Sigmoid colon (tissue), 7 donors: ENCODE data around the gene PDE2A. TPM values are rescaled to one million over a fixed set of nuclear protein-coding genes. Genes with fewer than 3 reads are reported as not detected.

Experiments used
- DNase-seq: peaks from one replicate; pipeline ENCODE4 v3.0.0-alpha.2; 2019
- H3K27ac ChIP-seq, 4 donors: fragments of 200-600 bp; sonication (generic); one replicate each; pipeline ENCODE4 v1.5.1; 2016 to 2019; ENCODE audit warnings: mild to moderate bottlenecking in 1 of 4
- H3K27me3 ChIP-seq, 3 donors: fragments of 200-600 bp; sonication (generic); one replicate each; pipeline ENCODE4 v1.5.1; 2019; ENCODE audit warnings: mild to moderate bottlenecking in 1 of 3
- H3K36me3 ChIP-seq, 4 donors: fragments of 200-600 bp; sonication (generic); one replicate each; pipeline ENCODE4 v1.5.1; 2016 to 2019
- H3K4me1 ChIP-seq, 4 donors: fragments of 200-600 bp; sonication (generic); one replicate each; pipeline ENCODE4 v1.5.1; 2017 to 2019
- H3K4me3 ChIP-seq, 4 donors: fragments of 200-600 bp; sonication (generic); one replicate each; pipeline ENCODE4 v1.5.1; 2017 to 2019; ENCODE audit warnings: mild to moderate bottlenecking in 2 of 4, moderate library complexity in 1 of 4
- H3K9me3 ChIP-seq, 4 donors: fragments of 200-600 bp in 3 of 4; sonication (generic) in 3 of 4; one replicate each; pipeline versions ENCODE4 v1.5.1 to v1.6.1; 2013 to 2019
- EP300 ChIP-seq, 4 donors: sonication (generic); formaldehyde crosslinking; IDR thresholded peaks; one replicate each; pipeline ENCODE4 v1.6.1; 2017; ENCODE audit warnings: antibody characterized with exemption in 4 of 4
- POLR2A ChIP-seq, 2 donors: fragments of 450-650 bp; IDR thresholded peaks; one replicate each; pipeline ENCODE4 v1.6.1; 2016; ENCODE audit warnings: antibody characterized with exemption in 2 of 2, mild to moderate bottlenecking in 2 of 2, moderate library complexity in 2 of 2
- POLR2AphosphoS5 ChIP-seq, 4 donors: sonication (generic); formaldehyde crosslinking; IDR thresholded peaks; one replicate each; pipeline ENCODE4 v1.6.1; 2017; ENCODE audit warnings: antibody characterized with exemption in 4 of 4
- WGBS, 2 donors: extraction: QIAGEN DNeasy Blood & Tissue Kit; methylation state at CpG; one replicate each; pipeline ENCODE4 v1.1.7; 2013; 5-methylcytosine and 5-hydroxymethylcytosine counted together
- intact Hi-C: fragments of 100-400 bp; cut with DNase I; formaldehyde crosslinking; loops from one replicate; pipeline ENCODE4 v1.15.1; 2023
- polyA plus RNA-seq, 3 donors: library from polyadenylated mRNA; stranded (reverse); fragments of 200-250 nt; gene quantifications; one replicate each; pipeline ENCODE4 v1.2.3, GENCODE V29; 2013
- total RNA-seq, 4 donors: library from RNA; depleted of rRNA; stranded (reverse); fragments of >200 nt; gene quantifications; one replicate each; pipeline ENCODE4 v1.1.0, GENCODE V29; 2016
- TF ChIP-seq, protein P1 (sequence below), 4 experiments: fragments of 450-650 bp in 3 of 4; fragments of 200-600 bp in 1 of 4; IDR thresholded peaks; one replicate each; pipeline ENCODE4 v1.5.1; 2016 to 2019; ENCODE audit warnings: antibody characterized with exemption in 4 of 4, mild to moderate bottlenecking in 3 of 4, moderate library complexity in 2 of 4
- donor health status: healthy with polysubstance abuse.
- donor health status: Bipolar disorder and iron deficiency.
- donor health status: healthy.

PDE2A gene
- total and polyA plus RNA-seq, 7 donors: 1.8 to 75.1 (median 48.9) TPM

DNA sequence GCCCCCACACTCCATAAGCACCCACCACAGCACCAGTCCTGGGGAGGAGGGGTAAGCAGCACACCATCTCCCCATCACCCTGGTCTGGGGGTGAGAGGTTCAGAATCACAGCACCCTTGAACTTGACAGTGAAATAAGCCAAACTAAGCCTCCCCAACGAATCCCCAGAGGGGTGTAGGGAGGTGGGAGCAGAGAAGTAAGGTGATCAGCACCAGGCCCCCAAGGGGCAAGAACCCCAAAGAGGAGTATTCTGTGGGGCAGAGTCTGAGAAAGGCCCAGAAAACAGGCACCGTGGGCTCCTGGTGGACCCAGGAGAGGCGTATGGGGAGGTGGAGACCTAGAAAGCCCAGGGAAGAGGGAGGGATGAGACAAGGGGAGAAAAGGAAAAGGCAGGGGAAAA is 47.1 kb upstream of the PDE2A start:
- Histone ChIP-seq H3K4me1 (peaks cover 0 to 77% (median 61%) of the 10 kb centered on the region in 4 donors), H3K4me3 (peak overlapping the region; percentile 56 to 82 (median 62)), H3K9me3 (no peaks in the 10 kb centered on the region), H3K27me3 (no peaks in the 10 kb centered on the region), H3K36me3 (peaks cover 0 to 12% (median 4%) of the 10 kb centered on the region in 4 donors), H3K27ac (peak overlapping the region; percentile 83 to 89 (median 88))
- WGBS, 2 donors: 1 to 16% methylated on average over 3 of the region's 3 CpGs
- no peak for DNase-seq
- TF ChIP-seq EP300 (IDR thresholded peaks at IDR 0.05) (no peak), POLR2A (IDR thresholded peaks at IDR 0.05) (no peak), POLR2AphosphoS5 (IDR thresholded peaks at IDR 0.05) (no peak)
- TF ChIP-seq, protein P1, sequence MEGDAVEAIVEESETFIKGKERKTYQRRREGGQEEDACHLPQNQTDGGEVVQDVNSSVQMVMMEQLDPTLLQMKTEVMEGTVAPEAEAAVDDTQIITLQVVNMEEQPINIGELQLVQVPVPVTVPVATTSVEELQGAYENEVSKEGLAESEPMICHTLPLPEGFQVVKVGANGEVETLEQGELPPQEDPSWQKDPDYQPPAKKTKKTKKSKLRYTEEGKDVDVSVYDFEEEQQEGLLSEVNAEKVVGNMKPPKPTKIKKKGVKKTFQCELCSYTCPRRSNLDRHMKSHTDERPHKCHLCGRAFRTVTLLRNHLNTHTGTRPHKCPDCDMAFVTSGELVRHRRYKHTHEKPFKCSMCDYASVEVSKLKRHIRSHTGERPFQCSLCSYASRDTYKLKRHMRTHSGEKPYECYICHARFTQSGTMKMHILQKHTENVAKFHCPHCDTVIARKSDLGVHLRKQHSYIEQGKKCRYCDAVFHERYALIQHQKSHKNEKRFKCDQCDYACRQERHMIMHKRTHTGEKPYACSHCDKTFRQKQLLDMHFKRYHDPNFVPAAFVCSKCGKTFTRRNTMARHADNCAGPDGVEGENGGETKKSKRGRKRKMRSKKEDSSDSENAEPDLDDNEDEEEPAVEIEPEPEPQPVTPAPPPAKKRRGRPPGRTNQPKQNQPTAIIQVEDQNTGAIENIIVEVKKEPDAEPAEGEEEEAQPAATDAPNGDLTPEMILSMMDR (IDR thresholded peaks at IDR 0.05): no peak
- intact Hi-C loops: loop anchor here (10.0 kb wide), 1 partner anchor 424 kb away; the partner anchor contains the start of gene FCHSD2

DNA sequence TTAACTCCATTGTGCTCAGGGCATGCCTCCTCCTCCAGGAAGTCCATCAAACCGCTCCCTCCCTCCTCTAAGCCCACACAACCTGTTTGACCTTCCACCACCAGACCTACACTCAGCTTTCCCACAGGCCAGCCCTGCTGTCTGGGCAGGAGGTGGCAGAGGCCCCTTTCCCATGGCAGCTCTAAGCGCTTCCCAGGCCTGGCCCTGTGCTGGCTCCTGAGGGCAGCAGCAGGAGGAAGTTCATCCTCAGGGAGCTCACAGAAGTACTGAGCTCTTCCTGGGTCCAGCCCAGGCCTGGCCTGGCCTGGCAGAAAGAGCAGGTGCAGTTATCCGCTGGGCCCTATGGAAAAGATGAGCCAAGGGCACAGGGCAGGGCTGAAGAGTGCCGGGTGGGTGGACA is 46.6 kb upstream of the PDE2A start:
- peak overlapping the region; percentile 56 to 82 (median 62) for H3K4me3 ChIP-seq
- H3K9me3 ChIP-seq: no peaks in the 10 kb centered on the region
- TF ChIP-seq POLR2A (IDR thresholded peaks at IDR 0.05) (no peak), EP300 (IDR thresholded peaks at IDR 0.05) (no peak), POLR2AphosphoS5 (IDR thresholded peaks at IDR 0.05) (no peak)
- TF ChIP-seq, protein P1 (IDR thresholded peaks at IDR 0.05): no peak
- peaks cover 0 to 78% (median 61%) of the 10 kb centered on the region in 4 donors for H3K4me1 ChIP-seq
- peak overlapping the region; percentile 83 to 89 (median 88) for H3K27ac ChIP-seq
- DNase-seq: no peak
- 19 to 58% methylated on average over 4 of the region's 4 CpGs for WGBS, 2 donors
- no peaks in the 10 kb centered on the region for H3K27me3 ChIP-seq
- H3K36me3 ChIP-seq: peaks cover 0 to 12% (median 4%) of the 10 kb centered on the region in 4 donors
- intact Hi-C loops: loop anchor here (10.0 kb wide), 1 partner anchor 424 kb away; the partner anchor contains the start of gene FCHSD2

DNA sequence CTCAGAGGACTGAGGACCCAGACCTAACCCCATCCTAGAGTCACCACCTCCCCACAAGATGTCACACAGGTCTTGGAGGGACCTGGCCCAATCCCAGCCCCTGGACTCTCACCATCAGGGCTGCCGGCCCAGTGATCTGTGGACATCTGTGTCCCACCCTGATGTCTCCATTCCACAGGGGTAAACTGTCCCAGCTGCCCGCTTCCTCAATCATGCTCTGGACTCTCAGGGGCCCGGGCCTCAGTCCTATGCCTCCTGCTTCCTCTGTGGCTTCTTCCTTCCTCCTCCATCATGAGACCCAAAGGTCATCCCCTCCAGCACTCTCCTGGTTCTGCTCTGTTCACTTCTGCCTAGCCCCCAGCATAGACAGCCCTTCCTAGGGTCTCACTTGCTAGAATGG is 45.8 kb upstream of the PDE2A start:
- H3K27ac ChIP-seq: peak overlapping the region; percentile 42 to 89 (median 85)
- peak overlapping the region in 3 of 4 donors; percentile 58 to 82 (median 66) for H3K4me3 ChIP-seq
- H3K9me3 ChIP-seq: no peaks in the 10 kb centered on the region
- intact Hi-C loops: loop anchor here (10.0 kb wide), 1 partner anchor 425 kb away; the partner anchor contains the start of gene FCHSD2
- DNase-seq: no peak
- TF ChIP-seq EP300 (IDR thresholded peaks at IDR 0.05) (no peak), POLR2AphosphoS5 (IDR thresholded peaks at IDR 0.05) (no peak), POLR2A (IDR thresholded peaks at IDR 0.05) (no peak)
- TF ChIP-seq, protein P1 (IDR thresholded peaks at IDR 0.05): no peak
- 54% methylated on average over 3 of the region's 3 CpGs for WGBS, 2 donors
- no peaks in the 10 kb centered on the region for H3K27me3 ChIP-seq
- peaks cover 0 to 73% (median 58%) of the 10 kb centered on the region in 4 donors for H3K4me1 ChIP-seq
- H3K36me3 ChIP-seq: peaks cover 0 to 12% (median 4%) of the 10 kb centered on the region in 4 donors

DNA sequence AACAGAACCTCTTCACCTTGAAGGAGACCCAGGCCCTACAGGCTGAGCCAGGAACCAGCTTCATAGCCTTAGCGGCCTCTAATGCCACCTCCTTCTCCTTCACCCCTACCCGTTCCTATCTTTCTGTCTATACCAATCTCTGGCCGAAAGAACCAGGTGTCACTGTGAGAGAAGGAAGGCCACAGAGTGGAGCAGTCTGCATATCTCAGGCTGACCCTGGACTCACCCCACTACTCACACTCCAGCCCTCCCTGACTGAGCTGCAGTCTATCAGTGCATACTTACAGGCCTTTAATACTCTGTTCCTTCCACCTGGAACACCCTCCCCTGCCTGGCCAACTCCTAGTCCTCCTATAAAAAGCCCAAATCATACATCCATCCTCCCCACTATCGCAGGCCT is 45.3 kb upstream of the PDE2A start:
- H3K27ac ChIP-seq: peak overlapping the region; percentile 42 to 89 (median 85)
- peak overlapping the region in 2 of 4 donors; percentile 6 to 82 for H3K4me3 ChIP-seq
- H3K27me3 ChIP-seq: no peaks in the 10 kb centered on the region
- no peak for TF ChIP-seq POLR2A (IDR thresholded peaks at IDR 0.05)
- TF ChIP-seq EP300 (IDR thresholded peaks at IDR 0.05): no peak
- TF ChIP-seq, protein P1 (IDR thresholded peaks at IDR 0.05): no peak
- TF ChIP-seq POLR2AphosphoS5 (IDR thresholded peaks at IDR 0.05): no peak
- H3K4me1 ChIP-seq: peaks cover 0 to 71% (median 55%) of the 10 kb centered on the region in 4 donors
- intact Hi-C loops: no loop called here
- WGBS, 2 donors: 81% methylated on average over 4 of the region's 4 CpGs
- DNase-seq: no peak
- peaks cover 0 to 12% (median 4%) of the 10 kb centered on the region in 4 donors for H3K36me3 ChIP-seq
- H3K9me3 ChIP-seq: no peaks in the 10 kb centered on the region
